PC-9 (cell line): Measurements from ENCODE around the gene INCA1.
"Not testable (repeated sequence)": the region's sequence is repeated elsewhere in the genome, so short reads cannot be mapped to it uniquely, and the experiment has no call there.

Experiments
- EZH2 ChIP-seq: fragments of 200-600 bp; sonication (generic); IDR thresholded peaks from 2 replicates; pipeline ENCODE4 v1.8.0; 2017; ENCODE audit warnings: antibody characterized with exemption, low read depth
- TF ChIP-seq, protein P1 (sequence below): fragments of 200-600 bp; sonication (generic); conservative IDR thresholded peaks from 2 replicates; pipeline ENCODE4 v1.6.1; 2017; ENCODE audit warnings: mixed run types, antibody characterized with exemption, mild to moderate bottlenecking, moderate library complexity

GRCh38 chr17:5030168-5030567 lies 32.8 kb upstream of the INCA1 start:
- TF ChIP-seq, protein P1, sequence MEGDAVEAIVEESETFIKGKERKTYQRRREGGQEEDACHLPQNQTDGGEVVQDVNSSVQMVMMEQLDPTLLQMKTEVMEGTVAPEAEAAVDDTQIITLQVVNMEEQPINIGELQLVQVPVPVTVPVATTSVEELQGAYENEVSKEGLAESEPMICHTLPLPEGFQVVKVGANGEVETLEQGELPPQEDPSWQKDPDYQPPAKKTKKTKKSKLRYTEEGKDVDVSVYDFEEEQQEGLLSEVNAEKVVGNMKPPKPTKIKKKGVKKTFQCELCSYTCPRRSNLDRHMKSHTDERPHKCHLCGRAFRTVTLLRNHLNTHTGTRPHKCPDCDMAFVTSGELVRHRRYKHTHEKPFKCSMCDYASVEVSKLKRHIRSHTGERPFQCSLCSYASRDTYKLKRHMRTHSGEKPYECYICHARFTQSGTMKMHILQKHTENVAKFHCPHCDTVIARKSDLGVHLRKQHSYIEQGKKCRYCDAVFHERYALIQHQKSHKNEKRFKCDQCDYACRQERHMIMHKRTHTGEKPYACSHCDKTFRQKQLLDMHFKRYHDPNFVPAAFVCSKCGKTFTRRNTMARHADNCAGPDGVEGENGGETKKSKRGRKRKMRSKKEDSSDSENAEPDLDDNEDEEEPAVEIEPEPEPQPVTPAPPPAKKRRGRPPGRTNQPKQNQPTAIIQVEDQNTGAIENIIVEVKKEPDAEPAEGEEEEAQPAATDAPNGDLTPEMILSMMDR, result not testable (repeated sequence)
- TF ChIP-seq EZH2, result not testable (repeated sequence)
